LNCaP clone FGC (cell line): ENCODE data around the gene ELOVL2.

Experiments used
- DNase-seq: peaks from one replicate; pipeline ENCODE4 v3.0.0-alpha.2; 2011; ENCODE audit warnings: low read depth
- H3K4me3 ChIP-seq: 2 replicates; pipeline ENCODE4 v1.5.1; 2011; ENCODE audit warnings: mild to moderate bottlenecking, low read depth, low read length, control low read depth
- CTCF ChIP-seq: IDR thresholded peaks from 2 replicates; pipeline ENCODE4 v1.5.1; 2012; ENCODE audit warnings: mild to moderate bottlenecking; ENCODE audit not compliant: control insufficient read depth, insufficient read depth; ENCODE audit errors: extremely low read depth

The ELOVL2 gene

DNA sequence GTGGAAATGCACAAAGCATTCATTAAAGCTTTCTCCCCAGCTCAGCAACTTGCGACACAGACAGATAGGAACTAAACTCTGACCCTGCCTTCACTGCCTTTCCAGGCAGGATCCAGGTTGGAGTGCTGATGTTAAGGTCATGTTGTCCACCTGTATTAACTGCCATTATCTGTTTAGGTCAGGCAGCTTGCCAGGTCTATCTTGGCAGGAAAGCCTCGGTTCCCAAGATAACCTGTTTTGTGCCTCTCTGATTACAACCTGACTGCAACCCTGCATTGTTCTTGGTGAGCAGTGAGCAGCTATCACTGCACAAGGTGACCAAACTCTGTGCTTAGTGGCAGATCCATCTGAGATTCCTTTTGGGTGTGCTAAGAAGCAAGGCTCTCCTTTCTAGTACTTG is 23.2 kb upstream of the ELOVL2 start:
- TF ChIP-seq CTCF, result no peak
- peak; percentile 96 for DNase-seq
- H3K4me3 ChIP-seq, result no peak overlapping the region

DNA sequence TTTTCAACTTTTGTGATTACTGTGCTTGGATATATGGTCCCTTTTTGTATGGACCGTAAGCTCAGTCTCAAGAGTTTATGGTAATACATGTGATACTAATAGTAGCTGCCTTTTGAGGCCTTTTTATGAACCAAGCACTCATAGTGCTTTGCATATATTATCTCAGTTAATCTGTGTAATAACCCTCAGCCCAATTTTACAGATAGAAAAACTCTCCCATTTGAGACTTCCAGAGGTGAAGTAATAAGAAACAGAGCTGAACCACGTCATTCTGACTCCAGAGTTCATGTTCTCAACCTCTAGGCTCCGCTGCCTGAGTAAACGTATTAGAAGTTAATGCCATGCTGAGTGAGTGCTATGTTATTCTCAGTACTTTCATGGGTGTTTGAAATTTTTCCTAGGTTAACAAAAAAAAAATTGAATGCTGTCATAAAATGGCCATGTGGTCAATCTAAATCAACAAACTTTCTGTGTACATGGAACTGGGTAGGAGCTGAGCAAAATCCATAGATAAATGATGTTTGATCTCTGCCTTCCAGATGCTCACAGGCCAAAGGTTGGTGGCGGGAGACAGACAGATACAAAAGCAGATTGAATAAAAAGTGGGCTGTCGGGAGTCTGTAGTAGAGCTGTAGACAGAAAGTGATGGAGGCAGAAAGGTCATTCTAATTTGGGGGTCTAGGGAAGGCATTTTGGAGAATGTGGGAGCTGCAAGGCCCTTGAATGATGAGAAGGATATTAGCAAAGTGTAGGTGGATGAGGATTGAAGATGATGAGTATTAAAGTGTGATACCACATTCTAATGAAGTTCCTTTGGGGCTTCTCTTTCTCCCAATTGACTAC is 22.6 kb upstream of the ELOVL2 start:
- no peak for TF ChIP-seq CTCF
- DNase-seq, result peak; percentile 25
- no peak overlapping the region for H3K4me3 ChIP-seq

DNA sequence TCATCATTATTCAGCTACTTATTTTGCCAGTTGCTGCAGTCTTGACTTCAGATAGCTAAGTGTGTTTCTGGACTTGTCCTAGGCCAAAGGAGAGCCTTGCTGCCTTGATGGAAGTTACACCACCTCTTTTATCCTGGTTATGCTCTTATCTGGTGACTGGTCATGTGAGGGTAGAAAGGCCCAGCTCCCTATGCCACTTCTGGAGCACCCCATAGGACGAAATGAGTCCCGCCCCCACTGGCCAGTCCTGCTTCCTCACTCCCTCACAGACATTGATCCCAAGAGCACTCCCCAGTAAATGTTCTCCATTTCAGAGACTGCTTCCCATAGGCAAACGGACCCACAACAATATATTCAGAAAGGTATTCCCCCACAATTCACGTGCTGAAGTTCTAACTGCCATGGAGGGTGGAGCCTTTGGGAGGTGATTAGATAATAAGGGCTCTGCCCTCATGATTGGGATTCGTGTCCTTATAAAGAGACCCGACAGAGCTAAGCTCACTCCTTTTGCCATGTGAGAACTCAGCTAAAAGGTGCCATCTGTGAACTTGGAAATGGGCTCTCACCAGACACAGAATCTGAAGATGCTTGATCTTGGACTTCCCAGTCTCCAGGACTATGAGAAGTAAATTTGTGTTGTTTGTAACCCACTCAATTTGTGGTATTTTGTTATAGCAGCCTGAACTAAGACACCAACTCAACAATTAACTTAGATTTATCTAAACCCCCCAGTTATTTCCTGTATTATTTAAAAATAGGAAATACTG is 21.5 kb upstream of the ELOVL2 start:
- no peak for TF ChIP-seq CTCF
- no peak overlapping the region for H3K4me3 ChIP-seq
- DNase-seq, result no peak

- no peak for TF ChIP-seq CTCF
- no peak for DNase-seq
- H3K4me3 ChIP-seq, result no peak overlapping the region
Measured at GRCh38 chr6:11064836-11065235, 20.7 kb upstream of the ELOVL2 start.

DNA sequence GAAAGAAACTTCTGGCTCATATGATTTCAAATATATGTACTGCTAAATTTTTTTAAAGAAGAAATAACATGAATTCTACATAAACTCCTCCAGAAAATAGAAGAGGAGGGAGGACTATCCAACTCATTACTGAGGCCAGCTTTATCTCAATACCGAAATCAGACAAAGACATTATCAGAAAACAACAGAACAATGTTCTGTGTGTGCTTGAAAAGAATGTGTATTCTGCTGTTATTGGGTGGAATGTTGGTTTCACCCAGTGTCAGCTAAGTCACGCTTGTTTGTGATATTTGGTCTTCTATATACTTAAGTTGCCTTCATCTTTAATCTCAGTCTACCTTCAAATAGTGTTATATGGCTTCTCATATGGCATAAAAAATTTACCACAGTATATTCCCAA is 18.6 kb upstream of the ELOVL2 start:
- no peak for DNase-seq
- no peak overlapping the region for H3K4me3 ChIP-seq
- TF ChIP-seq CTCF, result no peak

DNA sequence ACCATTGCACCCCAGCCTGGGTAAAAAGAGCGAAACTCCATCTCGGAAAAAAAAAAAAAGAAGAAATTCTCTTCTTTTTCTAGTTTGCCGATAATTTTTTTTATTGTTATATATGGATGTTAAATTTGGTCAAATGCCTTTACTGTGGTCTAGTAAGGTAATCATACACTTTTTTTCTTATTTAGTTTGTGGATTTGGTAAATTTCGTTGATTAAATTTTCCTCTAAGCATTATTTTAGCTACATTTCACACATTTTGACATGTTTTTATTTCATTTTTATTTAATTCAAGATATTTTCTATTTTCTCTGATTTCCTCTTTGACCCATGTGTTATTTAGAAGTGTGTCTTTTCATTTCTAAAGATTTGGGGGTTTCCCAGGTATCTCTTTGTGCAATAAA is 18.0 kb upstream of the ELOVL2 start:
- no peak overlapping the region for H3K4me3 ChIP-seq
- DNase-seq, result no peak
- TF ChIP-seq CTCF, result no peak
